Measurements from ENCODE around the gene REPIN1.

GRCh38 chr7:150377635-150378034 is 9.0 kb downstream of the REPIN1 start:
- no peak for TF ChIP-seq CBX2 (IDR thresholded peaks at IDR 0.05; ENCODE audit: borderline replicate concordance, low read depth)
- no peak for TF ChIP-seq MYC (IDR thresholded peaks at IDR 0.05; ENCODE audit: borderline replicate concordance, low read length)
- no peak for TF ChIP-seq SMC3 (IDR thresholded peaks at IDR 0.05)
- no peak for TF ChIP-seq CTCF (IDR thresholded peaks at IDR 0.05)
- TF ChIP-seq ESRRA (IDR thresholded peaks at IDR 0.05; ENCODE audit: borderline replicate concordance, low read length), result no peak
- no peak for TF ChIP-seq JUN (IDR thresholded peaks at IDR 0.05)
- TF ChIP-seq FOSL2 (IDR thresholded peaks at IDR 0.05), result no peak
- no peak for TF ChIP-seq FOSL2 (CRISPR knock-in tag; IDR thresholded peaks at IDR 0.05)
- no peak for TF ChIP-seq POLR2A (IDR thresholded peaks at IDR 0.05; ENCODE audit: low read length)
- TF ChIP-seq CHD4 (IDR thresholded peaks at IDR 0.05; ENCODE audit: borderline replicate concordance), result no peak

All from A549 (cell line).